Cardiac ventricle fibroblast (primary cell): Measurements from ENCODE around the gene CEND1. TPM values are rescaled to one million over a fixed set of nuclear protein-coding genes. Genes with fewer than 3 reads are reported as not detected.

ENCODE experiments used
- total RNA-seq: library from RNA; depleted of rRNA; stranded (reverse); fragments of >200 nt; gene quantifications from 2 replicates; pipeline ENCODE4 v1.2.3, GENCODE V29; 2015

The CEND1 gene
- 0.49 and 0.94 TPM in 2 replicates for total RNA-seq

DNA sequence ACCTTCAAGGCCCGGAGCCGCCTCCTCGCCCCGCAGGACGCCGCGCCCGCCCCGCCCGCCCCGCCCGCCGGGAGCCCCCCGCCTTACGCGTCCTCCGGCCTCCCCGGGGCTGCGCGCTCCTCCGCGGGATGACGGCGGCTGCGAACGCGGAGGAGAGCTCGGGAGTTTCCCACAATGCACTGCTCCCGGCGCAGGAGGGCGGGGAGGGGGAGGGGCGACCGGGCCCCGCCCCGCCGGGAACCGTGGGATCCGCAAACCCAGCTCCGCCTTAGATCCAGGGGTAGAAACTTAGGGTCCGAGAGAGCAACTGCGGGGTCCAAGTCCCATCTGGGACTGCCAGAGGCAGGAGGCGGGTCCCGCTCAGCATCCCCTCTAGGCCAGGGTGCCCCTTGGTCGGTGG is at the start of gene CEND1:
CEND1 (minus strand) TSS at position 148 of the 400 bp plus-strand sequence. CDS start 1,514 bp downstream, outside the sequence.

DNA sequence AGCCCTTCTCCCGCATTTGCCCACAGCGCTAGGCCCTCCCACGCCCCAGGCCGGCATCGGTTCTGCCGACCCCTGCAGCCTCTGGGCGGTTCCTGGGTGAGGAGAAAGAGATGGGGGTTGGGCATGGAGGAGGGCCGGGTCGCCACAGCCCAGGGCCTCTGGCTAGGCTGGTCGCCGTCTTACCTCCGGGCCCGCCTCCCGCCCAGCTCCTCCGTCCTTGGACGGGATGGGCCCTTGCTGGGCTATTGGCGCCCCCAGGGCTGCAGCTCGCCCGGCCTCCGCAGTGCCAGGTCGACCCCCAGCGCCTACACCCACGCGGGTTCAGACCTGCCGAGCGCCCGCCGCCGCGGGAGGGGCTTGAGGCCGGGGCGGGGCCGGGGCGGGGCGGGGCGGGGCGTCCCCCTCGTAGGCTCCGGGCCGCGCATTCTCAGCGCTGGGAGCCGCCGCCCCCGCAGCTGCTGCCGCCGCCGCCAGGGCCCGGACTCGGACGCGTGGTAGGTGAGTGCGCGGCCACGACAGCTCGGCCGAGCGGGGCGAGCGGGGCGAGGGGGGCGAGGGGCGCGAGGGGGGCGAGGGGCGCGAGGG is 42.7 kb upstream of the CEND1 start, which contains the start of gene CD151:
CD151 (plus strand) TSS at position 424 of the 585 bp plus-strand sequence. CDS start 3,118 bp downstream, outside the sequence.

DNA sequence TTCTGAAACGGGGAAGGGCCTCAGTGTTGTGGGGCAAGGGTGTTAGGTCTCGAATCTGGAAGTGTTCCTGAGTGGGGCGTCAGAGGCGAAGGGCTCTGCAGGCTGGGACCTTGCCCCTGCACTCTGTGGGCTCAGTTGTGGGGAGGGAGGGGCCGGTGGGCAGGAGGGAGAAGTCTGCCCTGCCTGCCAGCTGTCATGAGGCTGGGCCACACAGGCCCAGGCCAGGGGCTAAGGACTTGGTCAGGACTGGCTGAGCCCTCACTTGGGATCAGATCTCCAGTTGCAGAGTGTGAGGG is 38.0 kb upstream of the CEND1 start, which contains the start of gene CRACR2B:
CRACR2B (plus strand) TSS at position 23 of the 296 bp plus-strand sequence. CDS start 689 bp downstream, outside the sequence.

DNA sequence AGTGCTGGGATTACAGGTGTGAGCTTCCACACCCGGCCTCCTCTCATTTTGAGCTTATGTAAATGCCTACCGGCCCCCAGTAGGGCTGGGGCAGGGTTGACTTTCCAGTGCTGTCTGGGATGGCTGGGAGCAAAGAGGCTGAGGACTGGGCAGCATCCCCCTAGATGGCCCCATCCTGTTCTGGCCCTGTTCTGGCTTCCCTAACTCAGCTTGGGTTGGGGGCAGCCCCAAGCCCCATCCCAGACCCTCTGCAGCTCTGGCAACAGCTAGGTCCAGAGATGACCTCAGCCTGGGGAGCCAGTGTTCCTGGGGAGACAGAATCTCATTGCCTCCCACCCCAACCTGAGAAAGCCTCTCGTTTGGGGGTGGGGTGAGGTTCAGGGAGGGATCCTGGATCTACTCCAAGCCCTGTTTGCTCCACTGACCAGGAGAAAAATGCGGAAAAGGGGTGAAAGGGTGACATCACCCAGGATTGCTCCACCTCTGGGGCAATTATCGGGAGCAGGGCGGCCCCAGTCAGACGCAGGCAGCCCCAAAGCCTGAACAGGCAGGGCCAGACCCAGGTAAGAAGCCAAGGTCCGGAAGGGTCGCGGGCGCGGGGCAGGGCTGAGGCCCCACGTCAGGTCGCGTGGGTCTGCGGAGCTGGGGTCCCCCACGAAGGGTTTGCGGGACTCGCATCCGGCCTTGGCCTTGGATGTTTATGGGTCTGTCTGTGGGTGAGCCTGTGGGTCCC is 28.7 kb upstream of the CEND1 start, which contains the start of gene PNPLA2:
PNPLA2 (plus strand) TSS at position 519 of the 733 bp plus-strand sequence. CDS start 805 bp downstream, outside the sequence.

DNA sequence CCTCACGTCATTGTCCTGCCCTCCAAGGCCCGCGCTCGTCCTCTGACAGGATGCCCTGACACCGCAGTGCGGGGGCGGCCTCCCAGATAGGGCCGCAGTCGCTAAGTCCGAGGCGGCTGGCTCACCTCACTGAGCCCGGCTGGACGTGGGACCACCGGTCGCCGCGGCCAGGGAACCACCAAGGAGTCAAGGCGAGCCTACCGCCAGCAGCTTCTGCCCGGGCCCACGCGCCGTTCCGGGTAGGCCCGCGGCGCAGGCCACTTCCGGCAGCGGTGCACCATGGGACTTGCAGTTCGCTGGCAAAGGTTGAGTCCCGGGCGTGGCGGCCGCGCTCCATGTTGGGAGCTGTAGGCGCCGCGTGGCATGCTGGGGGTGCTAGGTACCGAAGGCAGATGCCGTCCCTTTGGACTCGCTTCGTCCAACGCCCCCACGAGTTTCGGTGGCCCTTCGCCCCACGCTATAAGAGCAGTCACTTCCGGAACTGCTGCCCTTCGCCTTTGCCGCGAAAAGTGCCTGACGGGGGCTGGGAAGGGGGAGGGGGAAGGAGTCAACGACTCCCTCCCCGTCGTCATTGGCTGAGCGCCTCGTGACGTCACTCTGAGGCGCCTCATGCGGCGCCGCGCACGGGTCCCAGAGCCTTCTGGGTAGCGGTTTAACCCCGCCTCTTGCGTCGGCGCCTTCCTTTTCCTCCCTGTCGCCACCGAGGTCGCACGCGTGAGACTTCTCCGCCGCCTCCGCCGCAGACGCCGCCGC is 19.6 kb upstream of the CEND1 start, which contains the start of gene RPLP2:
RPLP2 (plus strand) TSS at position 681 of the 753 bp plus-strand sequence. CDS start 268 bp downstream, outside the sequence.

DNA sequence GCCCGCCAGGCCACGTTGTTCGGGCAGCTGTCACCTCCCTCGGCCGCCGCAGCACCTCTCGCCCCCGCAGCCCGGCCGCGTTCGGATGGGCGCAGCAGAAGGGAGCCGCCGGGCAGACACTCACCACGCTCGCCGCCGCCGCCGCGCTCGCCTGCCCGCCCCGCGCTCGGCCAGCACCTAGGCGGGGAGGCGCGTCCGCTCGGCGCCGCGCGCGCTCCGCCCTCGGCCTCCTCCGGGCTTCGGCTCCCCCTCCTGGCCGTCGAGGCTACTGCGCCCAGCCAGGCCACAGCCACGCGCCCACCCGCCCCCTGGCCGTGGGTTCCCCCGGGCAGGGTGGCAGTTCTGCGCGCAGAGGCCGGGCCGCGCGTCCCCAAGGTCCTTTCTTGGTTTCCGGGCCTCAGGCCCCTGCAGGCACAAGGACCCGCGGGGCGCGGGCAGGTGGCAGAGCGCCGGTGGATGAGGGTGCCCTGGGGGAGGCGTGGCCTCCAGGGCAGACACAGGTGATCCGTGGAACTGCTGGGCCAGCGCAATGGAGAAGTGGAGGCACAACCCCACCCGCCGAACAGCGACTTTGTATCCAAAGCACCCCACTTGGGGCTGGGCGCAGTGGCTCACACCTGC is 8.3 kb upstream of the CEND1 start, which contains the start of gene SLC25A22:
SLC25A22 (minus strand) TSS at position 189 of the 621 bp plus-strand sequence. CDS start 3,275 bp downstream, outside the sequence.

DNA sequence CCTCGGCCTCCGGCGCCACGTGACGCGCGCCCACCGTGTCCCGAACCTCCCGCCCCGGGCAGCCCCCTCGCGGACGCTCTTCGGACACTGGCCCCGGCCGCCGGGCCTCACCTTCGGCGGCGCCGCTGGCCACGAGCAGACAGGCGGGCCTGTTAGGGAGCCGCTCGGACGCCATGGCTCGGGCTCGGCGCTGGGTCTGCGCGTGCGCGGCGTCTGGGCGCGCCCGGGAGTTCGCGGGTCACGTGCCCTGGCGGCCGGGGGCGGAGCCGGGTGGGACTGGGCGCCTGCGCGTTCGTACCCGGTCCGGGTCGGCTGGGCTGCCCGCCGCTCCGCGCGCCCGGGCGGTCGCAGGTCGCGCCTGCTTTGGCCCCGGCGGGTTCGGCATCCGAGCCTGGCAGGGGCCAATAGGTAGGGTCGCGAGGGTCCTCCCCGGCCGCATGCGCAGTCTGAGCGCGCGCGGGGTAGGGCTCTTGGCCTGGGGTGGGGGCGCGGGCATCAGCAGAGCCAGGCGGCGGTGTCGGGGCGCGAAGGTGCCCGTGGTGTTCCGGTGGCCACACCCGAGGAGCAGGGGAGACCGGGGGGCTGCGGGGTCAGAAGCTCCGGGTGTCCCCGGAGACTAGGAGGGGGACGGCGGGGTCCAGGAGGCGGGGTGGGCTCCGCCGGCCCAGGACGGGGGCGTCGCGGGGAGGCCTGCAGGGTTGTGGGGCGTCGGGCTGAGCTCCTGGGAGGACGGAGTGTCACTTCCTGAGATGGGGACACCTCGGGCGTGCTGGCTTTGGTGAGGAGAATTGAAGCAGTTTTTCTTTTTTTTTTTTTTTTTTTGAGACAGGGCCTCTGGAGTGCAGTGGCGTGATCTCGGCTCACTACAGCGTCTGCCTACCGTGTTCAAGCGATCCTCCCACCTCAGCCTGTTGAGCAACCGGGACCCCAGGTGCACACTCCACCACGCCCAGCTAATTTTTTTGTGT is 12.3 kb downstream of the CEND1 start, which contains the start of gene GATD1:
GATD1 (minus strand) TSS at position 200 of the 968 bp plus-strand sequence; CDS start at position 175, 25 bp downstream.

DNA sequence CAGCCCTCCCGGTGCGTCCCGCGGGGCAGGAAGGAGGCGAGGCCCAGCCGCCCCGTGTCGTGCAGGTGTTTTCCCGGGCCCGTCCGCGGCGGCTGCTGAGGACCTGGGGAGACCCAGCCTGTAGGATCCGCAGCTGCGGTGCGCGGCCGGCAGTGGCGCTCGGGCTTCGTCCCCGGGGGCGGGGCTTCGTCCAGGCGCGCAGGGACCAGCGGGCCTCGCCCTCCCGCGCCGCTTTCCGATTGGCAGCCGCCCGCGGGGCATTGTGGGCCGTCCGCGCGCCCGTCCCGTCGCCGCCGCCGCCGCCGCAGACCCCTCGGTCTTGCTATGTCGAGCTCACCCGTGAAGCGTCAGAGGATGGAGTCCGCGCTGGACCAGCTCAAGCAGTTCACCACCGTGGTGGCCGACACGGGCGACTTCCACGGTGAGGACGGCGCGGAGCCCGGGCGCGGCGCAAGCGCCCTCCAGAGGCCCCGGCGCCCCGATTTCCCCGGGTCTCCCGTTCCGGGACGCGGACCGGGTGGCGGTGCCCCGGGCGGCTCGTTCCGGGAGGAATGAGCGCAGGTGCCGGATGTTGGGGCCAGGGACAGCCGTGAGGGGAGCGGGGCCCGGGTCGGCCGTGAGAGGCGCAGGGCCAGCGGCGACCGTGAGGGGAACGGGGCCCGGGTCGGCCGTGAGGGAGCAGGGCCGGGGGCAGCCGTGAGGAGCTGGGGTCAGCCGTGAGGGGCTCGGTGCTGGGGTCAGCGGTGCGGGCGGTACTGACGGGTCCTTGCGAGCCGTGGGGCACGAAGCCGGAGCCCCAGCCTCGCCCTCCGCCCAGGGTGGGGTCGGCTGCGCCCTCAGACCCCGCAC is 42.5 kb downstream of the CEND1 start, which contains the start of gene TALDO1:
TALDO1 (plus strand) TSS at position 307 of the 849 bp plus-strand sequence; CDS start at position 325, 18 bp downstream.

Other genes starting within 250 kb of the CEND1 start
- 0.44 and 1.7 TPM in 2 replicates for gene LMNTD2, start 229.4 kb downstream of the CEND1 start, total RNA-seq
- gene RASSF7, start 229.1 kb downstream of the CEND1 start, total RNA-seq, result 1.8 and 5.1 TPM in 2 replicates
- gene PHRF1, start 213.6 kb downstream of the CEND1 start, total RNA-seq, result 18.3 and 22.4 TPM in 2 replicates
- gene IRF7, start 174.1 kb downstream of the CEND1 start, total RNA-seq, result 11.3 and 14.7 TPM in 2 replicates
- not detected in 2 replicates for gene CDHR5, start 165.1 kb downstream of the CEND1 start, total RNA-seq
- gene SCT, start 162.9 kb downstream of the CEND1 start, total RNA-seq, result not detected in 2 replicates
- gene DRD4, start 152.8 kb downstream of the CEND1 start, total RNA-seq, result not detected in 2 replicates
- gene DEAF1, start 94.9 kb downstream of the CEND1 start, total RNA-seq, result 20.6 and 23.9 TPM in 2 replicates
- 20.3 and 34.6 TPM in 2 replicates for gene TMEM80, start 94.3 kb downstream of the CEND1 start, total RNA-seq
- gene EPS8L2, start 83.9 kb downstream of the CEND1 start, total RNA-seq, result 11.7 and 15.0 TPM in 2 replicates
- gene TALDO1, start 42.6 kb downstream of the CEND1 start, total RNA-seq, result 184 and 216 TPM in 2 replicates
- 15.9 and 16.6 TPM in 2 replicates for gene GATD1, start 12.6 kb downstream of the CEND1 start, total RNA-seq
- gene SLC25A22, start 8.2 kb upstream of the CEND1 start, total RNA-seq, result 15.4 and 34.4 TPM in 2 replicates
- gene PIDD1, start 15.1 kb upstream of the CEND1 start, total RNA-seq, result 6.1 and 9.3 TPM in 2 replicates
- 563 and 660 TPM in 2 replicates for gene RPLP2, start 19.9 kb upstream of the CEND1 start, total RNA-seq
- 51.4 and 52.8 TPM in 2 replicates for gene PNPLA2, start 28.8 kb upstream of the CEND1 start, total RNA-seq
- gene CRACR2B, start 37.8 kb upstream of the CEND1 start, total RNA-seq, result 1.1 and 1.7 TPM in 2 replicates
- 286 and 398 TPM in 2 replicates for gene CD151, start 42.9 kb upstream of the CEND1 start, total RNA-seq
- gene POLR2L, start 52.4 kb upstream of the CEND1 start, total RNA-seq, result 77.8 and 107 TPM in 2 replicates
- gene TSPAN4, start 52.8 kb upstream of the CEND1 start, total RNA-seq, result 207 and 222 TPM in 2 replicates
- 110 and 127 TPM in 2 replicates for gene CHID1, start 120.7 kb upstream of the CEND1 start, total RNA-seq
- gene AP2A2, start 135.8 kb upstream of the CEND1 start, total RNA-seq, result 37.3 and 40.8 TPM in 2 replicates
- gene MUC6, start 246.6 kb upstream of the CEND1 start, total RNA-seq, result not detected in 2 replicates